Glutamatergic neuron (in vitro differentiated cells): ENCODE data around the gene SERPINB13. TPM values are rescaled to one million over a fixed set of nuclear protein-coding genes. Genes with fewer than 3 reads are reported as not detected.

Experiments used
- DNase-seq: peaks from one replicate; pipeline ENCODE4 v3.0.0; 2022
- H3K27ac Mint-ChIP-seq: one replicate; pipeline ENCODE4 v1.8.0; 2020; ENCODE audit warnings: mild to moderate bottlenecking, mixed read lengths, inconsistent platforms; ENCODE audit not compliant: unreplicated experiment
- H3K27me3 Mint-ChIP-seq: one replicate; pipeline ENCODE4 v1.8.0; 2020; ENCODE audit warnings: mild to moderate bottlenecking, moderate library complexity, mixed read lengths, inconsistent platforms; ENCODE audit not compliant: unreplicated experiment
- H3K36me3 Mint-ChIP-seq: one replicate; pipeline ENCODE4 v1.8.0; 2020; ENCODE audit warnings: mild to moderate bottlenecking, mixed read lengths, inconsistent platforms; ENCODE audit not compliant: unreplicated experiment
- H3K4me1 Mint-ChIP-seq: one replicate; pipeline ENCODE4 v1.8.0; 2020; ENCODE audit warnings: mild to moderate bottlenecking, low read depth, mixed read lengths, inconsistent platforms; ENCODE audit not compliant: unreplicated experiment
- H3K4me3 Mint-ChIP-seq: one replicate; pipeline ENCODE4 v1.8.0; 2020; ENCODE audit warnings: mild to moderate bottlenecking, mixed read lengths, inconsistent platforms; ENCODE audit not compliant: unreplicated experiment
- H3K9me3 Mint-ChIP-seq: one replicate; pipeline ENCODE4 v1.8.0; 2020; ENCODE audit warnings: mild to moderate bottlenecking, moderate library complexity, mixed read lengths, inconsistent platforms; ENCODE audit not compliant: unreplicated experiment
- CTCF ChIP-seq: fragments of 200-600 bp; sonication (generic); IDR thresholded peaks from one replicate; pipeline ENCODE4 v1.5.0; 2021; ENCODE audit not compliant: partially characterized antibody, unreplicated experiment
- total RNA-seq: library from RNA; stranded (reverse); fragmentation: NEBNext Ultra II Directional; extraction: Animal tissue kit (Norgen Biotek cat#: 25700); gene quantifications from one replicate; pipeline ENCODE4 v1.2.1, GENCODE V29; 2021; ENCODE audit not compliant: unreplicated experiment

Gene SERPINB13
- total RNA-seq, 1 donor from 2014 or later, result not detected

GRCh38 chr18:63562284-63562683 is 24.9 kb upstream of the SERPINB13 start:
- Mint-ChIP-seq H3K27me3 (peaks cover 2% of the 10 kb centered on the region), H3K27ac (no peak overlapping the region), H3K4me1 (no peaks in the 10 kb centered on the region), H3K36me3 (no peaks in the 10 kb centered on the region), H3K4me3 (no peak overlapping the region), H3K9me3 (no peaks in the 10 kb centered on the region)
- no peak for DNase-seq
- TF ChIP-seq CTCF, result no peak

- no peak for TF ChIP-seq CTCF
- Mint-ChIP-seq H3K27me3 (peaks cover 2% of the 10 kb centered on the region), H3K9me3 (no peaks in the 10 kb centered on the region), H3K4me1 (no peaks in the 10 kb centered on the region), H3K36me3 (no peaks in the 10 kb centered on the region), H3K4me3 (no peak overlapping the region), H3K27ac (no peak overlapping the region)
- no peak for DNase-seq
These were observed 23.1 kb upstream of the SERPINB13 start for GRCh38 chr18:63564021-63564420.

GRCh38 chr18:63564561-63564960 is 22.6 kb upstream of the SERPINB13 start:
- Mint-ChIP-seq H3K4me3 (no peak overlapping the region), H3K27ac (no peak overlapping the region)
- no peak for DNase-seq

GRCh38 chr18:63567276-63567675 is 19.9 kb upstream of the SERPINB13 start:
- TF ChIP-seq CTCF, result no peak
- H3K36me3 Mint-ChIP-seq, result no peaks in the 10 kb centered on the region
- no peaks in the 10 kb centered on the region for H3K4me1 Mint-ChIP-seq
- H3K4me3 Mint-ChIP-seq, result no peak overlapping the region
- H3K9me3 Mint-ChIP-seq, result no peaks in the 10 kb centered on the region
- H3K27me3 Mint-ChIP-seq, result peaks cover 2% of the 10 kb centered on the region
- no peak for DNase-seq
- H3K27ac Mint-ChIP-seq, result no peak overlapping the region

More at GRCh38 chr18:63564561-63564960, 22.6 kb upstream of the SERPINB13 start:
- Mint-ChIP-seq H3K4me1 (no peaks in the 10 kb centered on the region), H3K27me3 (peaks cover 2% of the 10 kb centered on the region), H3K36me3 (no peaks in the 10 kb centered on the region), H3K9me3 (no peaks in the 10 kb centered on the region)
- TF ChIP-seq CTCF, result no peak

GRCh38 chr18:63567825-63568224 is 19.3 kb upstream of the SERPINB13 start:
- Mint-ChIP-seq H3K36me3 (no peaks in the 10 kb centered on the region), H3K27me3 (peaks cover 2% of the 10 kb centered on the region), H3K4me1 (no peaks in the 10 kb centered on the region), H3K9me3 (no peaks in the 10 kb centered on the region), H3K27ac (no peak overlapping the region), H3K4me3 (no peak overlapping the region)
- no peak for DNase-seq
- TF ChIP-seq CTCF, result no peak
